DLD1 (cell line): ENCODE results near the gene CAD.

ENCODE experiments used
- in situ Hi-C: cut with HindIII; loops from 2 replicates; pipeline ENCODE4 v1.10.0; 2017; ENCODE audit warnings: low sequenced_read_pairs

CAD gene

DNA sequence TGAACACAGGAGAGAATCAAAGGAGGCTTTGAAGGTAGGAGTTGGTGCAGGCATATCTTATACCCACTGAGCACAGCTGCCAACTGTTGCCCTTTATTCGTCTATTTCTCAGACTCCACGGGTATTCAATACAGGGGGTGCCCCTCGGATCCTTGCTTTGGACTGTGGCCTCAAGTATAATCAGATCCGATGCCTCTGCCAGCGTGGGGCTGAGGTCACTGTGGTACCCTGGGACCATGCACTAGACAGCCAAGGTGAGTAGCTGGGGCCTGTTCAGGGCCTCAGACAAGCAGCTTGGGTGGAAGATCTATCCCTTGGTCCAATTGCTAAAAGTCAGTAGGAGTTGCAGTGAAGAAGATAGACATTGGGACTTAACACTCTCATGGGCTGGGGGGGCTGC lies 5.2 kb downstream of the CAD start:
- in situ Hi-C loops, result no loop called here

DNA sequence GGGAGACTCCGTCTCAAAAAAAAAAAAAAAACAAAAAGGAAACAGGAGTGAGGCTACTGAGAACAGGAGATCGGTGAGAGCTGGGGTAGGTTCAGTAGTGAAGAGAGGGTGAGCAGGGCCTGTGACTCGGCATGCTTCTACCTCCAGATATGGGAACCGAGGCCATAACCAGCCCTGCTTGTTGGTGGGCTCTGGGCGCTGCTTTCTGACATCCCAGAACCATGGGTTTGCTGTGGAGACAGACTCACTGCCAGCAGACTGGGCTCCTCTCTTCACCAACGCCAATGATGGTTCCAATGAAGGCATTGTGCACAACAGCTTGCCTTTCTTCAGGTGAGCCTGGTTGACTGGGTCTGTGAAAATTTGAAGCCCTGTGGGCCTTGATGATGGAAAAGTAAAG lies 6.2 kb downstream of the CAD start:
- in situ Hi-C loops, result no loop called here

DNA sequence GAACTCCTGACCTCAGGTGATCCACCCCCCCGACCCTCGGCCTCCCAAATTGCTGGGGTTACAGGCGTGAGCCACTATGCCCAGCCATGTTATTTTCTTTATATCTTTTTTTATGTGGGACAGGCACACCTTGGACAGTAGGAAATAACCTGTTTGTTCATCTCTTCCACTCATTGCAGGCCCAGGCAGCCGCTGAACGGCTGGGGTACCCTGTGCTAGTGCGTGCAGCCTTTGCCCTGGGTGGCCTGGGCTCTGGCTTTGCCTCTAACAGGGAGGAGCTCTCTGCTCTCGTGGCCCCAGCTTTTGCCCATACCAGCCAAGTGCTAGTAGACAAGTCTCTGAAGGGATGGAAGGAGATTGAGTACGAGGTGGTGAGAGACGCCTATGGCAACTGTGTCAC lies 8.4 kb downstream of the CAD start:
- in situ Hi-C loops, result no loop called here

- in situ Hi-C loops, result no loop called here
Observed at GRCh38 chr2:27227501-27227900, 10.3 kb downstream of the CAD start.

- in situ Hi-C loops, result no loop called here
Observed at GRCh38 chr2:27231921-27232320, 14.8 kb downstream of the CAD start.

DNA sequence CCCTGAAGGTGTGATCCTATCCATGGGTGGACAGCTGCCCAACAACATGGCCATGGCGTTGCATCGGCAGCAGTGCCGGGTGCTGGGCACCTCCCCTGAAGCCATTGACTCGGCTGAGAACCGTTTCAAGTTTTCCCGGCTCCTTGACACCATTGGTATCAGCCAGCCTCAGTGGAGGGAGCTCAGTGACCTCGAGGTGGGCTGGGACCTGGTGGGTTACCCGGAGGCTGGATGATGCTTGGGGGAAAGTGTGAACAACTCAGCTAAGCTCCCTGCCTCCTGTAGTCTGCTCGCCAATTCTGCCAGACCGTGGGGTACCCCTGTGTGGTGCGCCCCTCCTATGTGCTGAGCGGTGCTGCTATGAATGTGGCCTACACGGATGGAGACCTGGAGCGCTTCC lies 16.2 kb downstream of the CAD start:
- in situ Hi-C loops, result no loop called here

DNA sequence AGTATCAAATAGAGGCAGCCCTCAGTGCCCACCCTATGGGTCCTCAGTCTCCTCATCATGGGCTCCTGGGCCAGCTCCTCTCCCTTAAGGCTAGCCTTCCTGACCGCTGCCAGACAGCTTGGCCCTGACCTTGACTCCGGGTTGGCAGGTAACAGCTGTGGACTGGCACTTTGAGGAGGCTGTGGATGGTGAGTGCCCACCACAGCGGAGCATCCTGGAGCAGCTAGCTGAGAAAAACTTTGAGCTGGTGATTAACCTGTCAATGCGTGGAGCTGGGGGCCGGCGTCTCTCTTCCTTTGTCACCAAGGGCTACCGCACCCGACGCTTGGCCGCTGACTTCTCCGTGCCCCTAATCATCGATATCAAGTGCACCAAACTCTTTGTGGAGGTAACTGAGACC lies 19.0 kb downstream of the CAD start:
- in situ Hi-C loops, result no loop called here

GRCh38 chr2:27236626-27237025 lies 19.5 kb downstream of the CAD start:
- in situ Hi-C loops, result no loop called here

DNA sequence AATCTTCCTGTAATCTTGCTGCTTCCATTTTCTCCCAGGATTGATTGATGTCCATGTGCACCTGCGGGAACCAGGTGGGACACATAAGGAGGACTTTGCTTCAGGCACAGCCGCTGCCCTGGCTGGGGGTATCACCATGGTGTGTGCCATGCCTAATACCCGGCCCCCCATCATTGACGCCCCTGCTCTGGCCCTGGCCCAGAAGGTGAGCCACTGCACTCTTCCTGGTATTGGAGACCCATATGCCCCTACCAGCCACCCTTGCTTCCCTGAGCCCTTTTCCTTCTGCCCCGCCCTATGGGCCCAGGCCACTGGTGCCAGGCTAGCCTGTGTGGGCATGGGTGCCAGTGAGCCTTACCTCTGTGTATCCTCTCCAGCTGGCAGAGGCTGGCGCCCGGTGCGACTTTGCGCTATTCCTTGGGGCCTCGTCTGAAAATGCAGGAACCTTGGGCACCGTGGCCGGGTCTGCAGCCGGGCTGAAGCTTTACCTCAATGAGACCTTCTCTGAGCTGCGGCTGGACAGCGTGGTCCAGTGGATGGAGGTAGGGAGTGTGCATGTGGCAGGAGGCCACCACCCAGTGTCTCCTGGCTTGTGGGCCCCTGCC lies 20.3 kb downstream of the CAD start:
- in situ Hi-C loops, result no loop called here

GRCh38 chr2:27238976-27239375 lies 21.8 kb downstream of the CAD start:
- in situ Hi-C loops, result no loop called here

DNA sequence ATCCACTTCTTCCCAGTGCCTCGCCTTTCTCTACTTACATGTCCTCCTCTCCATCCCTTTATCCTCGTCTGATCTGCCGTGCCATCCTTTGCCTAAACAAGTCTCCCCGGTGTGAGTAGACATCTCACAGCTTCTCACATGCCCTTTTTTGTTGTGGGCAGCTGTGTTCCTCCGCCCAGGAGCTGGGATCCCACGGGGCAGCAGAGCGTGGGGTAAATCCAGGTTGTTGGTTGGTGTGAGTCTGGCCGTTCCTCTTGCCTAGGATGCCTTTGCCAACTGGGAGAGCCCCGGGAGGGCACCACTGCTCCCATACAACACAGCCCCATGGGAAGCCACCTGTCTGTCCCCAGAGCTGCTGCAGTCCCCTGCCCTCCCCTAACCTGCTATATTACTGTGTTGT lies 23.2 kb downstream of the CAD start:
- in situ Hi-C loops, result no loop called here

DNA sequence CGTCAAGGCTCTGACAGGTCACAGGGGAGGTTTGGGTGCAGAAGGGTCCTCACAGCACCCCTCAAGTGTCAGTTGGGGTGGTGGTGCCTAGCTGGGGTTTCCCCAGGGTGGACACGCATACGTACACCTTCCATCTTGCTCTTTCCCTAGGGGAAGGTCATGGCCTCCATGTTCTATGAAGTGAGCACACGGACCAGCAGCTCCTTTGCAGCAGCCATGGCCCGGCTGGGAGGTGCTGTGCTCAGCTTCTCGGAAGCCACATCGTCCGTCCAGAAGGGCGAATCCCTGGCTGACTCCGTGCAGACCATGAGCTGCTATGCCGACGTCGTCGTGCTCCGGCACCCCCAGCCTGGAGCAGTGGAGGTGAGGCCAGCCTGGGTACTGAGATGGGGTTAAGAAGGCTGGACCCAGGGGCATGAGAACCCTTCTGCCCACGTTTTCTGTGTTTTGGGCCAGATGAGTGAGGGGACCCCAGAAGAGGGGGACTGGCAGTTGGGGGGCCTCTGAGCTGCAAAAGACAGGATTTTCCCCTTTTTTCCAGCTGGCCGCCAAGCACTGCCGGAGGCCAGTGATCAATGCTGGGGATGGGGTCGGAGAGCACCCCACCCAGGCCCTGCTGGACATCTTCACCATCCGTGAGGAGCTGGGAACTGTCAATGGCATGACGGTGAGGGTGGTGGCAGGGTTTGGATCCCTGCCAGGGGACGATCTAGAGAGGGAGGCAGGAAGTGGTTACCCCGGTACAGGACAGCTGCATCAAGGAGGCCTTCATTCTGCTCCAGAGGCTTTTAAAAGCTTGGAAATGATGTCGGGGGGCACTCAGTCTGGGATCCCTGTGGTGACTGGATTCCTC lies 24.8 kb downstream of the CAD start:
- in situ Hi-C loops, result no loop called here

GRCh38 chr2:27242614-27242951 lies 25.4 kb downstream of the CAD start:
- in situ Hi-C loops, result no loop called here

GRCh38 chr2:27243391-27244130 lies 26.4 kb downstream of the CAD start:
- in situ Hi-C loops, result no loop called here

- in situ Hi-C loops, result no loop called here
Observed at GRCh38 chr2:27245116-27245515, 27.9 kb downstream of the CAD start.

DNA sequence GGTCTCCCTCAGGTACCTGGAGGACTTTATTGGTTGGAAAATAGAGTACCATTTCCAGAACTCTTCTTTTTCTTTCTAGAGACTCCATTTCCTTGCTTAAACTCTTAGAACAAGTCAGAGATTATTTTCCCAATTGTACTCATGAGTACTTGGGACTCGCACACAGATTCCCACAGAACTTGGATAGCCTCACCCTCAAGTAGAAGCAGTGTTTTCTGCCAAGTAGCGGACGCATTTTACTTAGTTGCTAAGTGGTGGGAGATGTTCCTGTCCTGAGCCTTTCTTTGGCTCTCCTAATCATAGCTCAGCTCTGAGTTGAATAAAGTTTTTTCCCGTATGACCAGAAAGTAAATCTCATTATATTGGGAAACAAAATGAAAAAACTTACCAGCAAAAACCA lies 28.5 kb downstream of the CAD start:
- in situ Hi-C loops, result no loop called here

- in situ Hi-C loops, result no loop called here
Observed at GRCh38 chr2:27247893-27248292, 30.7 kb downstream of the CAD start.

GRCh38 chr2:27249159-27249890 lies 32.2 kb downstream of the CAD start:
- in situ Hi-C loops, result no loop called here

- in situ Hi-C loops, result no loop called here
Observed at GRCh38 chr2:27249891-27250651, 32.9 kb downstream of the CAD start.

DNA sequence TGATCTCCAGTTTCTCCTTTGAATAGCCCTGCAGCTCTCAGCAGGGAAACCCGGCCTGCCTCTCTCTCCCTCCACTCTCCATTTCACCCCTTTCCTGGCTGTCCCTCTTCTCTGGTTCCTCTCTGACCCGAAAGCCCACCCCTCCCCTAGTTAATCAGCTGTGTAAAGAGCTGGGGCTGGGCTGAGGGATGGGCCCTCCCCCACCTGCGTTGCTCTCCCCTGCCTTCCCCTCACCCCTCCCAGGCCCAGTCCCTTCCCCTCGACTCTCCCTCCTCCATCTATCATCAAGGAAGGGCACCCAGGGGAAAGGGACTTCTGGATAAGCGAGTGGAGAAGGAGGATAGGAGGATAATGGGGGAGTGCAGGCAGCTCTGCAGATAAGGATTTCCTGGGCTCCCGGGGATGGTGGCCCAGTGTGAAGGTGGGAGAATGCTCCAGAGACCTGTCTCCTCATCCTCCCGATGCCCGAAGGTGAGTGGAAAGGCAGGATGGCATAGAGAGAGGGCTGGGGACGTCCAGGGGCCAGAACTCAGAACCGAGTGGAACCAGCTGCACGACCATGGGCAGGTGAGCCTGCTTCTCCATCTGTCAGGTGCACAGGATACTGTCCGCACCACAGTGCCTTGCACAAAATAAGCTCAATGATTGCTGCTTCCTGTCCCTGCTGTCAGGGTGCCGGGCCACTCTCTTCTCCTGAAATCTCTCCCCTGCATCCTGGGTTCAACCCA lies 33.6 kb downstream of the CAD start:
- in situ Hi-C loops, result no loop called here
